Neural cell (in vitro differentiated cells): Measurements from ENCODE around the gene HEXIM2.

Experiments used
- CTCF ChIP-seq: fragments of 450-650 bp; IDR thresholded peaks from 2 replicates; pipeline ENCODE4 v1.5.1; 2014; ENCODE audit warnings: antibody characterized with exemption, mild to moderate bottlenecking, moderate library complexity; ENCODE audit not compliant: poor library complexity, severe bottlenecking
- EZH2 ChIP-seq: fragments of 200-600, 300-800 bp; shearing (Covaris generic), sonication (generic); IDR thresholded peaks from 2 replicates; pipeline ENCODE4 v1.6.1; 2014; ENCODE audit warnings: antibody characterized with exemption, low read length, borderline replicate concordance, mild to moderate bottlenecking; ENCODE audit not compliant: insufficient read depth, poor library complexity, severe bottlenecking
- MXI1 ChIP-seq: fragments of 450-650 bp; conservative IDR thresholded peaks from 2 replicates; pipeline ENCODE4 v1.6.1; 2014; ENCODE audit warnings: antibody characterized with exemption, mild to moderate bottlenecking; ENCODE audit not compliant: poor library complexity, severe bottlenecking
- POLR2AphosphoS5 ChIP-seq: IDR thresholded peaks from 2 replicates; pipeline ENCODE4 v1.6.1; 2012
- RAD21 ChIP-seq: fragments of 450-650 bp; conservative IDR thresholded peaks from 2 replicates; pipeline ENCODE4 v1.6.1; 2014; ENCODE audit warnings: antibody characterized with exemption, mild to moderate bottlenecking, moderate library complexity
- SMC3 ChIP-seq: fragments of 450-650 bp; conservative IDR thresholded peaks from 2 replicates; pipeline ENCODE4 v1.6.1; 2014; ENCODE audit warnings: antibody characterized with exemption, mild to moderate bottlenecking, moderate library complexity; ENCODE audit not compliant: poor library complexity
- TAF1 ChIP-seq: IDR thresholded peaks from 2 replicates; pipeline ENCODE4 v1.6.1; 2012; ENCODE audit warnings: low read depth
- TF ChIP-seq, protein P1 (sequence below): IDR thresholded peaks from 2 replicates; pipeline ENCODE4 v1.6.1; 2012; ENCODE audit warnings: borderline replicate concordance

- TF ChIP-seq, protein P1, sequence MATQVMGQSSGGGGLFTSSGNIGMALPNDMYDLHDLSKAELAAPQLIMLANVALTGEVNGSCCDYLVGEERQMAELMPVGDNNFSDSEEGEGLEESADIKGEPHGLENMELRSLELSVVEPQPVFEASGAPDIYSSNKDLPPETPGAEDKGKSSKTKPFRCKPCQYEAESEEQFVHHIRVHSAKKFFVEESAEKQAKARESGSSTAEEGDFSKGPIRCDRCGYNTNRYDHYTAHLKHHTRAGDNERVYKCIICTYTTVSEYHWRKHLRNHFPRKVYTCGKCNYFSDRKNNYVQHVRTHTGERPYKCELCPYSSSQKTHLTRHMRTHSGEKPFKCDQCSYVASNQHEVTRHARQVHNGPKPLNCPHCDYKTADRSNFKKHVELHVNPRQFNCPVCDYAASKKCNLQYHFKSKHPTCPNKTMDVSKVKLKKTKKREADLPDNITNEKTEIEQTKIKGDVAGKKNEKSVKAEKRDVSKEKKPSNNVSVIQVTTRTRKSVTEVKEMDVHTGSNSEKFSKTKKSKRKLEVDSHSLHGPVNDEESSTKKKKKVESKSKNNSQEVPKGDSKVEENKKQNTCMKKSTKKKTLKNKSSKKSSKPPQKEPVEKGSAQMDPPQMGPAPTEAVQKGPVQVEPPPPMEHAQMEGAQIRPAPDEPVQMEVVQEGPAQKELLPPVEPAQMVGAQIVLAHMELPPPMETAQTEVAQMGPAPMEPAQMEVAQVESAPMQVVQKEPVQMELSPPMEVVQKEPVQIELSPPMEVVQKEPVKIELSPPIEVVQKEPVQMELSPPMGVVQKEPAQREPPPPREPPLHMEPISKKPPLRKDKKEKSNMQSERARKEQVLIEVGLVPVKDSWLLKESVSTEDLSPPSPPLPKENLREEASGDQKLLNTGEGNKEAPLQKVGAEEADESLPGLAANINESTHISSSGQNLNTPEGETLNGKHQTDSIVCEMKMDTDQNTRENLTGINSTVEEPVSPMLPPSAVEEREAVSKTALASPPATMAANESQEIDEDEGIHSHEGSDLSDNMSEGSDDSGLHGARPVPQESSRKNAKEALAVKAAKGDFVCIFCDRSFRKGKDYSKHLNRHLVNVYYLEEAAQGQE, result no peak
- peak; percentile 80 for TF ChIP-seq RAD21
- no peak for TF ChIP-seq TAF1
- TF ChIP-seq CTCF, result peak; percentile 88
- no peak for TF ChIP-seq EZH2
- TF ChIP-seq POLR2AphosphoS5, result no peak
- TF ChIP-seq SMC3, result peak; percentile 85
- no peak for TF ChIP-seq MXI1
Measured at GRCh38 chr17:45197555-45198334, 36.1 kb downstream of the HEXIM2 start.
